ENCODE results near the gene FAM76A. TPM values are rescaled to one million over a fixed set of nuclear protein-coding genes. Genes with fewer than 3 reads are reported as not detected.
"Not testable (repeated sequence)": the region's sequence is repeated elsewhere in the genome, so short reads cannot be mapped to it uniquely, and the experiment has no call there.

The FAM76A gene
- 9.7 TPM for polyA plus RNA-seq
- long read RNA-seq, donor 1, partial matches to known transcripts = 0 of 2 reads
- long read RNA-seq, donor 1, other reads (novel, unspliced or antisense) = 0 of 2 reads
- long read RNA-seq, donor 2, partial matches to known transcripts = 0 of 4 reads
- long read RNA-seq, donor 2, other reads (novel, unspliced or antisense) = 0 of 4 reads
- long read RNA-seq, donor 3 = 0 reads
- long read RNA-seq, donor 4 = 0 reads
- long read RNA-seq, donor 5, partial matches to known transcripts = 0 of 1 reads
- long read RNA-seq, donor 5, other reads (novel, unspliced or antisense) = 0 of 1 reads
- long read RNA-seq, donor 6, partial matches to known transcripts = 0 of 4 reads
- long read RNA-seq, donor 6, other reads (novel, unspliced or antisense) = 0 of 4 reads
- long read RNA-seq, donor 7, partial matches to known transcripts = 0 of 3 reads
- long read RNA-seq, donor 7, other reads (novel, unspliced or antisense) = 0 of 3 reads
- long read RNA-seq, donor 8, partial matches to known transcripts = 0 of 3 reads
- long read RNA-seq, donor 8, other reads (novel, unspliced or antisense) = 0 of 3 reads
- long read RNA-seq, donor 9, partial matches to known transcripts = 0 of 1 reads
- long read RNA-seq, donor 9, other reads (novel, unspliced or antisense) = 0 of 1 reads
- long read RNA-seq, donor 10, partial matches to known transcripts = 0 of 4 reads
- long read RNA-seq, donor 10, other reads (novel, unspliced or antisense) = 0 of 4 reads
- long read RNA-seq, donor 11, partial matches to known transcripts = 0 of 2 reads
- long read RNA-seq, donor 11, other reads (novel, unspliced or antisense) = 0 of 2 reads

DNA sequence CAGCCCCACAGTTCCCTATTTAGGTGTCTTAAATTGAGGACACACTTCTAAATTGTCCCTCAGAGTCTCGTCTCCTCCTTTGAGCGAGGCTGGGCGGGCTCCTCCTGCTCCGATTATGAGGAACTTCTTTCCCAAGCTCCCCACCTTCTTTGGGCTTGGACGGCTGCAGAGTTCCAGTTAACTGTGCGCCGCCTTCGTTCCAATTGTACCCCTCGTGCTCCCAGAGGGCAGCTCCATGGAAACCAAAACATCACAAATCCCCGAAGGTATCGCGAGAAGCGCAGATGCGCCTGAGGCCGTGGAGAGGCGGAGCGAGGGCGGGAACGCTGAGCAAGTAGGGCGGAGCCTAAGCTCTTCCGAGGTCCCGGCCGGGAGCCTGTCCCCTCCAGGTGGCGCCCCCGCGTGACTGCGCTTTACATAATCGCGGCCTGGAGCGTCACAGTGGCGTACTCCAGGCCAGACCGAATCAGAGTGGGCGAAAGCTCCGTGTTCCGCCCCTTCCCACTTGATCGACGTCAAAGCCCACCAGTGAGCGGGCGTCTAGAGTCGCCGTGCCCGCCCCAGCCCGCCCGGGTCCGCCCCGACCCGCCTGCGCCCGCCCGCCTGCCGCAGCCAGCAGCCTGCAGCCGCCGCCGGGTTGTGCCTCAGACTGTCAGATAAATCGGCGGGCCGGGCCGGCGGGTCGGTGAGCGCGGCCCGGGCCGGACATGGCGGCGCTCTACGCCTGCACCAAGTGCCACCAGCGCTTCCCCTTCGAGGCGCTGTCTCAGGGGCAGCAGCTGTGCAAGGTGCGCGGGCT, at the start of gene FAM76A:
Gene FAM76A, plus strand, starts transcription at position 588 of the 799 bp plus-strand sequence. Its CDS starts 120 bp downstream, at position 708.
- peaks cover 15% of the 10 kb centered on the region for H3K4me1 ChIP-seq (ENCODE audit: control insufficient read depth, insufficient read depth, low read length)
- H3K27me3 ChIP-seq (ENCODE audit: control insufficient read depth, insufficient read depth, low read length) = no peaks in the 10 kb centered on the region
- peak within 1 kb of the TSS; percentile 80 for H3K27ac ChIP-seq (ENCODE audit: low read length)
- H3K4me3 ChIP-seq (ENCODE audit: low read length) = peak within 1 kb of the TSS; percentile 91
- DNase-seq = peak; percentile 100
- no peaks in the 10 kb centered on the region for H3K9me3 ChIP-seq (ENCODE audit: control insufficient read depth, low read depth, low read length)
- H3K36me3 ChIP-seq (ENCODE audit: control insufficient read depth, insufficient read depth, low read length) = peaks cover 3% of the 10 kb centered on the region
- no CpG with 5 or more reads among the region's 72 CpGs for WGBS (ENCODE audit: insufficient coverage, low lambda C conversion rate)

DNA sequence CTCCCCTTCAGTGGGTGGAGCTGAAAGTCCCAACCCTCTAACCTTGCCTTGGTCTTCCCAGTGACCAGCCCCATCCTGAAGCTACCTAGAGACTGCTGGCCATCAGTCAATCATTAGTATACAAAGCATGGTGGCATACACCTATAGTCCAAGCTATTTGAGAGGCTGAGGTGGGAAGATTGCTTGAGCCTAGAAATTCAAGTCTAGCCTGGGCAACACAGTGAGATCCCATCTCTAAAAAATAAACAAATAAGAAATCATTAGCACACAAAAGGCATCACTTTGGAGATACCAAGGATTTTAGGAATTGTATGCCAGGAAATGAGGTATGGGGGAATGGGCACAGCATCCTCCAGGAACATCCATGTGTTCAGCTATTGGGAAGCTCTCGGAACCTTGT, 49.4 kb upstream of the FAM76A start:
- no peaks in the 10 kb centered on the region for H3K27me3 ChIP-seq (ENCODE audit: control insufficient read depth, insufficient read depth, low read length)
- H3K27ac ChIP-seq (ENCODE audit: low read length) = no peak overlapping the region
- H3K9me3 ChIP-seq (ENCODE audit: control insufficient read depth, low read depth, low read length) = peaks cover 10% of the 10 kb centered on the region
- no CpG with 5 or more reads among the region's 1 CpG for WGBS (ENCODE audit: insufficient coverage, low lambda C conversion rate)
- no peak overlapping the region for H3K4me3 ChIP-seq (ENCODE audit: low read length)
- peaks cover 11% of the 10 kb centered on the region for H3K4me1 ChIP-seq (ENCODE audit: control insufficient read depth, insufficient read depth, low read length)
- no peaks in the 10 kb centered on the region for H3K36me3 ChIP-seq (ENCODE audit: control insufficient read depth, insufficient read depth, low read length)
- DNase-seq = no peak

GRCh38 chr1:27678747-27679146, 47.0 kb upstream of the FAM76A start:
- H3K9me3 ChIP-seq (ENCODE audit: control insufficient read depth, low read depth, low read length) = peaks cover 12% of the 10 kb centered on the region
- no peak for DNase-seq
- no peaks in the 10 kb centered on the region for H3K36me3 ChIP-seq (ENCODE audit: control insufficient read depth, insufficient read depth, low read length)
- H3K4me3 ChIP-seq (ENCODE audit: low read length) = no peak overlapping the region
- no peak overlapping the region for H3K27ac ChIP-seq (ENCODE audit: low read length)
- H3K27me3 ChIP-seq (ENCODE audit: control insufficient read depth, insufficient read depth, low read length) = no peaks in the 10 kb centered on the region
- H3K4me1 ChIP-seq (ENCODE audit: control insufficient read depth, insufficient read depth, low read length) = no peaks in the 10 kb centered on the region

DNA sequence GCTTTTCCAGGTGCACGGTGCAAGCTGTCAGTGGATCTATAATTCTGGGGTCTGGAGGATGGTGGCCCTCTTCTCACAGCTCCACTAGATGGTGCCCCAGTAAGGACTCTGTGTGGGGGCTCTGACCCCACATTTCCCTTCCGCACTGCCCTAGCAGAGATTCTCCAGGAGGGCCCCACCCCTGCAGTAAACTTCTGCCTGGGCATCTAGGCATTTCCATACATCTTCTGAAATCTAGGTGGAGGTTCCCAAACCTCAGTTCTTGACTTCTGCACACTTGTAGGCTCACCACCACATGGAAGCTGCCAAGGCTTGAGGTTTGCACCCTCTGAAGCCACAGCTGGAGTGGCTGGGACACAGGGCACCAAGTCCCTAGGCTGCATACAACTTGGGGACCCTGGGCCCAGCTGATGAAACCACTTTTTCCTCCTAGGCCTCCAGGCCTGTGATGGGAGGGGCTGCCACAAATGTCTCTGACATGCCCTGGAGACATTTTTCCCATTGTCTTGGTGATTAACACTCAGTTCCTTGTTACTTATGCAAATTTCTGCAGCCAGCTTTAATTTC, 45.5 kb upstream of the FAM76A start:
- not testable (repeated sequence) for H3K36me3 ChIP-seq (ENCODE audit: control insufficient read depth, insufficient read depth, low read length); H3K27me3 ChIP-seq (ENCODE audit: control insufficient read depth, insufficient read depth, low read length); H3K4me3 ChIP-seq (ENCODE audit: low read length); DNase-seq; H3K27ac ChIP-seq (ENCODE audit: low read length); H3K4me1 ChIP-seq (ENCODE audit: control insufficient read depth, insufficient read depth, low read length)
- WGBS (ENCODE audit: insufficient coverage, low lambda C conversion rate) = no CpG with 5 or more reads among the region's 2 CpGs
- peaks cover 12% of the 10 kb centered on the region for H3K9me3 ChIP-seq (ENCODE audit: control insufficient read depth, low read depth, low read length)

GRCh38 chr1:27681580-27681979, 44.2 kb upstream of the FAM76A start:
- DNase-seq; H3K4me1 ChIP-seq (ENCODE audit: control insufficient read depth, insufficient read depth, low read length); H3K27me3 ChIP-seq (ENCODE audit: control insufficient read depth, insufficient read depth, low read length); H3K36me3 ChIP-seq (ENCODE audit: control insufficient read depth, insufficient read depth, low read length); H3K27ac ChIP-seq (ENCODE audit: low read length); H3K4me3 ChIP-seq (ENCODE audit: low read length): not testable (repeated sequence)
- peaks cover 12% of the 10 kb centered on the region for H3K9me3 ChIP-seq (ENCODE audit: control insufficient read depth, low read depth, low read length)
- WGBS (ENCODE audit: insufficient coverage, low lambda C conversion rate) = 100% methylated on average over 1 of the region's 4 CpGs

DNA sequence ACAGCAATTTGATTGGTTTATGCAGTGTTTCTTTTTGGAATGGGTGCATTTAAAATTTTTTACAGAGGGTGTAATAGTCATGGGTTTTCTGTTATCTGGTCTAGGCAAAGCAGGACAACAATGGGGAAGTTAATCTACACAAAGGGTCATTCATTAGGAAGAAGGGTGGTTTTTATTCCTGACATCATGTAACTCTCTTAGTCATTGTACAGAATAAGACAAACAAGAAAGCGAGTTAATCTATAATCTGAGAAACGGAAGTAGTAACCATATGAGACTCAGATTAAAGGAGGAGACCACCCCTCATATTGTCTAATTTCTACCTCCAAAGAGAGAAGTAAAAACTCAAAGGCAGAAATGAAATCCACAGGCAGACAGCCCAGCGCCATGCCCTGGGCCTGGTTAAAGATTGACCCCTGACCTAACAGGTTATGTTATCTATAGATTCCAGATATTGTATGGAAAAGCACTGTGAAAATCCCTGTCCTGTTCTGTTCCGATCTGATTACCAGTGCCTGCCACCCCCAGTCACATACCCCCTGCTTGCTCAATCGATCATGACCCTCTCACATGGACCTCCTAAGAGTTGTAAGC, 43.3 kb upstream of the FAM76A start:
- no CpG with 5 or more reads among the region's 5 CpGs for WGBS (ENCODE audit: insufficient coverage, low lambda C conversion rate)
- H3K27ac ChIP-seq (ENCODE audit: low read length) = no peak overlapping the region

DNA sequence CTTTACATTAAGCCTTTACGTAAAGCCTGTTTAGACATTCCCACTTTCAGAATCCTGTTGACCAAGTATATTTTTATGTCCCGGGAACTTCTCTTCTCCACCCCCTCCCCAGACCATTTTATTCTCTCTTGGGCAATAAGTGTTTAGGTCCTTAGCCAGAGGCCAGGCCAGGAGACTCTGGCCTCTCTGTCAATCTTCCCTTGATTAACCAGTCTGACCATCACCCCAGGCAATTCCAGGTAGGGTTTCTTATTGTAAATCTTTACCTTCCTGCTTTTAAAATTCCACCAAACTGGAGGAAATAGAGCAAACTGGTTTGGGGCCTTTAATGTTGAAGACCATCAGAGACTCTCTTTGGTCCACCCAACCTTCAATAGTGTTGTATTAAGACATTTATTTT, 41.6 kb upstream of the FAM76A start:
- WGBS (ENCODE audit: insufficient coverage, low lambda C conversion rate) = no CpG with 5 or more reads among the region's 2 CpGs

More for the DNA sequence above, 43.3 kb upstream of the FAM76A start:
- no peaks in the 10 kb centered on the region for H3K27me3 ChIP-seq (ENCODE audit: control insufficient read depth, insufficient read depth, low read length)
- H3K4me1 ChIP-seq (ENCODE audit: control insufficient read depth, insufficient read depth, low read length) = peaks cover 4% of the 10 kb centered on the region
- no peak for DNase-seq
- peaks cover 12% of the 10 kb centered on the region for H3K9me3 ChIP-seq (ENCODE audit: control insufficient read depth, low read depth, low read length)
- no peaks in the 10 kb centered on the region for H3K36me3 ChIP-seq (ENCODE audit: control insufficient read depth, insufficient read depth, low read length)
- no peak overlapping the region for H3K4me3 ChIP-seq (ENCODE audit: low read length)

DNA sequence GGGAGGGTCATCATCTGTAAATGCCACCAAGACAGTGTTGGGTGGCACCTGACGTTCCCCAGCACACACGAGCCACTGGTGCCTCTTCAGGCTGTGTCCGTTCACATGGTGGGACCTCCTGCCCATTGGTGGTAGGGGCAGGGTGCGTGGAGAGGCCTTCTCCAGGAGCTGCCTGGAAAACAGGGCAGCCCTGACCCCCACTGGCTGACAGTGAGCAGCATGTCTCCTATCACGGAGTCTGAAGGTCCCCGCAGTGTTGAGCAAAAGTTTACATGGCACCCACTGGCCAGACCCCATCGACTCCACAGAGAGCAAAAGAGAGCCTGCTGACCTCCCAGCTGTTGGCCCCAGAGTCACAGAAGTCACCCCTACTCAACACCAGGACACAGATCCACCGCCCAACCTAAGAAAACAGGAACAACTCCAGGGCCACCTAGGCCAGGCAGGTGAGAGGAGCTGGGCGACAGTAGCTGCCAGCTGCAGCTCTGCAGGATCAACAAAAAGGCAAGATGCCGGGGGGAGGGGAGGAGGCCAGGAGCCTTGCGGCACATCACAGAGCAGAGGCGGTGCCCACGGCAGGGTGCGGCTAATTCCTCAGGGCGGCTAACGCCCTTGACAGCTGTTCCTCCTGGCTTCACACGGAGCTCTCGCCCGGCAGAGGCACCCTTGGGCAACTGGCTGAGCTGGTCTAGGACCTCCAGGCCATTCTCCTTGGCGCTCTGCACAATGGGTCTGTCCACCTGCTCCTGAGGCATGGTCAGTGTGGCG, 39.4 kb upstream of the FAM76A start:
- DNase-seq = peak; percentile 81 to 85
- Histone ChIP-seq H3K36me3 (ENCODE audit: control insufficient read depth, insufficient read depth, low read length) (no peaks in the 10 kb centered on the region), H3K27ac (ENCODE audit: low read length) (peak overlapping the region; percentile 25), H3K4me3 (ENCODE audit: low read length) (no peak overlapping the region), H3K27me3 (ENCODE audit: control insufficient read depth, insufficient read depth, low read length) (no peaks in the 10 kb centered on the region), H3K4me1 (ENCODE audit: control insufficient read depth, insufficient read depth, low read length) (peaks cover 4% of the 10 kb centered on the region), H3K9me3 (ENCODE audit: control insufficient read depth, low read depth, low read length) (peaks cover 2% of the 10 kb centered on the region)
- WGBS (ENCODE audit: insufficient coverage, low lambda C conversion rate) = no CpG with 5 or more reads among the region's 21 CpGs

More for the DNA sequence above, 41.6 kb upstream of the FAM76A start:
- Histone ChIP-seq H3K36me3 (ENCODE audit: control insufficient read depth, insufficient read depth, low read length) (no peaks in the 10 kb centered on the region), H3K27me3 (ENCODE audit: control insufficient read depth, insufficient read depth, low read length) (no peaks in the 10 kb centered on the region), H3K4me3 (ENCODE audit: low read length) (no peak overlapping the region), H3K4me1 (ENCODE audit: control insufficient read depth, insufficient read depth, low read length) (peaks cover 4% of the 10 kb centered on the region), H3K9me3 (ENCODE audit: control insufficient read depth, low read depth, low read length) (peaks cover 12% of the 10 kb centered on the region), H3K27ac (ENCODE audit: low read length) (no peak overlapping the region)
- DNase-seq = no peak

DNA sequence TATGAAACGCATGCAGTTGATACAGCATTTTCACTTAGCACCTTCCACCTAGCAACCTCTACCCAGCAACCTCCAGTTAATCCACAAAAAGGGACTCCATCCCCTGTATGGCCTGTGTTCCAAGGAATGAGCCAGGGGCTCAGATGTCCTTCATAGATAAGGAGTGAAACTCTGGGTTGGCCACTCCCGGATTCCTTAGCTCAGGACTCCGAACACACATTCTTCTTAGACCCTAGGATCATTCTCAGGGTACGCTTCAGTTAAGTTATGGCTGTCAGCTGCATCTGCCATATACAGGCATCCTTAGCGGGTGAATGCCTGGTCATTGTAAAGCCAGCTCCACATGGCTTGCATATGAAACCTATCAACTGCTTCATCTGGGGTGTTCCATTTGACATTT, 37.9 kb upstream of the FAM76A start:
- DNase-seq = no peak
- H3K27me3 ChIP-seq (ENCODE audit: control insufficient read depth, insufficient read depth, low read length) = no peaks in the 10 kb centered on the region
- no peak overlapping the region for H3K27ac ChIP-seq (ENCODE audit: low read length)
- H3K36me3 ChIP-seq (ENCODE audit: control insufficient read depth, insufficient read depth, low read length) = no peaks in the 10 kb centered on the region
- H3K9me3 ChIP-seq (ENCODE audit: control insufficient read depth, low read depth, low read length) = no peaks in the 10 kb centered on the region
- peaks cover 4% of the 10 kb centered on the region for H3K4me1 ChIP-seq (ENCODE audit: control insufficient read depth, insufficient read depth, low read length)
- WGBS (ENCODE audit: insufficient coverage, low lambda C conversion rate) = no CpG with 5 or more reads among the region's 5 CpGs
- H3K4me3 ChIP-seq (ENCODE audit: low read length) = no peak overlapping the region
